PC-9 (cell line): ENCODE data around the gene UBE2O.

Source experiments
- CTCF ChIP-seq: fragments of 200-600 bp; sonication (generic); conservative IDR thresholded peaks from 2 replicates; pipeline ENCODE4 v1.6.1; 2017; ENCODE audit warnings: mixed run types, antibody characterized with exemption, mild to moderate bottlenecking, moderate library complexity
- EZH2 ChIP-seq: fragments of 200-600 bp; sonication (generic); IDR thresholded peaks from 2 replicates; pipeline ENCODE4 v1.8.0; 2017; ENCODE audit warnings: antibody characterized with exemption, low read depth

- TF ChIP-seq EZH2: no peak
- no peak for TF ChIP-seq CTCF
Measured at GRCh38 chr17:76491271-76492122, 38.5 kb upstream of the UBE2O start.
